Measurements from ENCODE around the gene SHLD2.
"Not testable (repeated sequence)": the region's sequence is repeated elsewhere in the genome, so short reads cannot be mapped to it uniquely, and the experiment has no call there.

The SHLD2 gene

DNA sequence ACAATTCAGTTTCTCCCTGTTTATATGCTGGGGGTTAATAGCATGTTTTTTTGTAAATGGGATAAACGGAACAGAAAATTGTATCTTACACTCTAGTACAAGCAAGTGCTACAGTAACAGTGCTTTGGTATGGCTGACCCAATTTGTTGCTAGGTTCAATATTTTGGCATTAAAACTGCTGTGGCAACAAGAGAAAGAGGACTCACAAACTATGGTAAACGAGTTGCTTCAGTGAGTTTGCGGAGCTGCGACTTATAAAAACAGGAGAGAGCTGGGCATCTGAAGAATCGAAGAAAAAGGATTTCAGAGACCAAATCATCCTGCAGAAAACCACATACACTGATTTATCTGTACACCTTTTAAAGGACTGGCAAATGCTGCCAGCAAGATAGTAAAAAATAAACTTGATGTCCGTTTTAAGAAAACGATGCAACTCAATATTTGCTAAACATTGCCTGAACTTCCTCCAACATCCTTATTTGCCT is 2.6 kb upstream of the SHLD2 start:
- no peak for DNase-seq (ENCODE audit: low spot score)
- TF ChIP-seq, protein P1, sequence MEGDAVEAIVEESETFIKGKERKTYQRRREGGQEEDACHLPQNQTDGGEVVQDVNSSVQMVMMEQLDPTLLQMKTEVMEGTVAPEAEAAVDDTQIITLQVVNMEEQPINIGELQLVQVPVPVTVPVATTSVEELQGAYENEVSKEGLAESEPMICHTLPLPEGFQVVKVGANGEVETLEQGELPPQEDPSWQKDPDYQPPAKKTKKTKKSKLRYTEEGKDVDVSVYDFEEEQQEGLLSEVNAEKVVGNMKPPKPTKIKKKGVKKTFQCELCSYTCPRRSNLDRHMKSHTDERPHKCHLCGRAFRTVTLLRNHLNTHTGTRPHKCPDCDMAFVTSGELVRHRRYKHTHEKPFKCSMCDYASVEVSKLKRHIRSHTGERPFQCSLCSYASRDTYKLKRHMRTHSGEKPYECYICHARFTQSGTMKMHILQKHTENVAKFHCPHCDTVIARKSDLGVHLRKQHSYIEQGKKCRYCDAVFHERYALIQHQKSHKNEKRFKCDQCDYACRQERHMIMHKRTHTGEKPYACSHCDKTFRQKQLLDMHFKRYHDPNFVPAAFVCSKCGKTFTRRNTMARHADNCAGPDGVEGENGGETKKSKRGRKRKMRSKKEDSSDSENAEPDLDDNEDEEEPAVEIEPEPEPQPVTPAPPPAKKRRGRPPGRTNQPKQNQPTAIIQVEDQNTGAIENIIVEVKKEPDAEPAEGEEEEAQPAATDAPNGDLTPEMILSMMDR (IDR thresholded peaks at IDR 0.05; ENCODE audit: extremely low read depth, insufficient read depth, missing control alignments), result no peak
- in situ Hi-C loops (cut with MboI; ENCODE audit: low pct_unique_long_range_greater_than_20kb, low sequenced_read_pairs, unreplicated experiment), result no loop called here

DNA sequence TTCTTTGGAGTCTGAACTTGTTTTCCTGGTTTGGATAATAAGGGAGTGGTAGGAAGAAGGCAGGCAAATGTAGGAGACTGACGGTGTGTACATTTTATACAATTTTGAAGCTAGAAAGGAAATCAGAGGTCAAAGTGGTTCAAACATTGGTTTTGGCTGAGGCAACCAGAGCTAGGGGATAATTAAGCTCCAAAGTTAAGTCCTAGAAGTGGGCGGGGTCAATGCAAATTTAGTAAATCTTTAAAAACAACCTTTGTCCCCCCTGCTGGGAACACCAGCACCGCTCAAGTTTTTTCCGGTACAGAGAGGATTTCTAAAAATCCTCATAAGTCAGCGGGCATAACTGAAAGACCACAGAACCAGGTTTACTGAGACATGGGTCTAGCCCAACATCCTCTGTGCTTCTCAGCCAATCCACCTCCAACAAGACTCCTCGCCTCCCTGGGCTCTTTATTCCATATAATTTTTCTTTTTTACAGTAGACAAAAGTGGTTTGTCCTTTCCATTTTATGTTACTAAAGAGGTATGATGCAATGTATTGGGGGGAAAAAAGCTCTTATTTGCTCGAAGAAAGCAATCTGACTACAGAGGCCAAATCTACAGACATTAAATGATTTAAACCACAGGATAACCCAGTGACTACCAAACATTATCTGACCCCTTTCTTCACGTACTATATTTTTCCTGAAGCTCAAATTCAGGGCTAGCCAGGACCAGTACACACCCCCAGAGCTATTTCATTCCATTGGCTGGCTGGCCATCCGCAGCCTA is 2.0 kb upstream of the SHLD2 start:
- peak; percentile 23 for DNase-seq (ENCODE audit: low spot score)
- in situ Hi-C loops (cut with MboI; ENCODE audit: low pct_unique_long_range_greater_than_20kb, low sequenced_read_pairs, unreplicated experiment), result no loop called here
- TF ChIP-seq, protein P1 (IDR thresholded peaks at IDR 0.05; ENCODE audit: extremely low read depth, insufficient read depth, missing control alignments), result no peak

DNA sequence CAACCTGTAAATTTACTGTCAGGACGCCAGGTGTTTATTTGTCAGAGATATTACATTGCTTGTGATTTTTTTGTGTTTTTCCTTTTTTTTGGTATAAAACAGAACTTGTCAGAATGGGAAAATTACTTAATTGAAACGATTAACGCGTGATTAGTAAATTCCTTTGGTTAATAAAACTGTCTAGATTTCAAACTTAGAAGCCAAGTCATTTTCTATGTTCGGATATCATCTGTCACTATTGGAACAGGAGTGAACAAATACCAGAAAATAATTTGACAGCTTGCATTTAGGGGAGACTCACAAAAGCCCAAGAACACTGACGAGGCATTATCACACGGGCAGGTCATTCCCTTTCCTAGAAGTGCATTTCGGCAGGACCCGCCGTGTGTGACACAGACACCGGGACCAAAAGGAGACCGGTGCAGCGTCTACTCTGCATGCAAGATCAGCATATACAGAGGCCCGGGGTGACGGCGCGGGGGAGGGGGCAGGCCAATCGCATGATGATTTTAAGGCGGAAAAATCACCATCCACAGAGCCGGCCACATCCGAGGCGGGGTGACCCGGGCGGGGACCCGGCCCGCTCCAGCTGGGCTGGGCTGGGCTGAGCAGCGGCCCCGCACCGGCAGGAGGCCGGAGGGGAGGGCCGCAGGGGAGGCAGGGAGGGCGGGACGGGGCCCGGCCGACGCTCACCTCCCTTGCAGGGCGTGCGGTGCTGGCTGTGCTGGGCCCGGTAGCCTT is 1.2 kb upstream of the SHLD2 start:
- peak; percentile 63 for DNase-seq (ENCODE audit: low spot score)
- in situ Hi-C loops (cut with MboI; ENCODE audit: low pct_unique_long_range_greater_than_20kb, low sequenced_read_pairs, unreplicated experiment), result no loop called here
- TF ChIP-seq, protein P1 (IDR thresholded peaks at IDR 0.05; ENCODE audit: extremely low read depth, insufficient read depth, missing control alignments), result no peak

DNA sequence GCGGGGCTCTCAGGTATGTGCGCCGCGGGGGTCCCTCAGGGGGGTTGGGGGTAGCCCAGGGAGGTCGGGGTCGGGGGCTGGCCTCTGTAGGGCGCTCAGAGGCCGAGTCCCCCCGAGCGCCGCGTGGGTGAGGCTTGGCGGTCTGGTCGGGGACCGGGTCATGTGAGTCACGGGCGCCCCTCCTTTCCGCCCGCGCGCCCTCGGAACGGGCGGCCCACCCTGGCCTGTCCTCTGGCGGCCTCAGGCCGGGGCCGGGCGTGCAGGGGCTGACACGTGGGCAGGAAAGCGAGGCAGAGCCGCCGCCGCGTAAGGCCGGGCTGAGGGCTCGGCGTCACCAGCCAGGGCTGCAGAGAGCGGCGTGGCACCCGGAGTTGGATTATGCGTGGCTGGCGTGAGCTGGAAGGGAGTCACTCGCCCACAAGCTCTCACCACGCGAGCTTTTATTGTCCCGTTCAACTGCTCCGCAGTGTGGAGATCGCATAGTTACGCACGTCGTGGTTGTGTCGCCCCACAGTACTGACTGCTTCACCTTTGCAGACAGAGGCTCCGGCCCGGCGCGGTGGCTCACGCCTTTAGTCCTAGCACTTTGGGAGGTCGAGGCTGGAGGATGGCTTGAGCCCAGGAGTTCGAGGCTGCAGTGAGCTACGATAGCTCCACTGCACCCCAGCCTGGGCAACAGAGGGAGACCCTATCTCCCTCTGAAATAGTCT is 385 bp downstream of the SHLD2 start:
- in situ Hi-C loops (cut with MboI; ENCODE audit: low pct_unique_long_range_greater_than_20kb, low sequenced_read_pairs, unreplicated experiment), result no loop called here
- DNase-seq (ENCODE audit: low spot score), result peak; percentile 81
- TF ChIP-seq, protein P1 (IDR thresholded peaks at IDR 0.05; ENCODE audit: extremely low read depth, insufficient read depth, missing control alignments), result no peak

DNA sequence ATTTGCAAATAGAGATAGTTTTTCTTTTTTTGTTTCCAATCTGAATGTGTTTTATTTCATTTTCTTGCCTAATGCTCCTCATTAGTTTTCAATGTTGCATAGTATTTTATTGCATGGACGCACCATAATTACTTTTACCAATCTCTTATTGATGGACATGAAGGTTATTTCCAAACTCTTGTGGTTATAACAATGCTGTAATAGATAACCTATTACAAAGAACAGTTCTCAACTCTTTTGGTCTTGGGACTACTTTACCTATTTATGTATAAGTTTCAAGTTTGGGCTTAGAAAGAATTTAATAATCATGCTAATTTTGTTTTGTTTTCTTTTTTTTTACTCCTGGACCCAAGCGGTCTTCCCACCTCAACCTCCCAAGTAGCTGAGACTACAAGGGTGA is 7.0 kb downstream of the SHLD2 start:
- no peak for DNase-seq (ENCODE audit: low spot score)
- TF ChIP-seq, protein P1 (IDR thresholded peaks at IDR 0.05; ENCODE audit: extremely low read depth, insufficient read depth, missing control alignments), result no peak
- in situ Hi-C loops (cut with MboI; ENCODE audit: low pct_unique_long_range_greater_than_20kb, low sequenced_read_pairs, unreplicated experiment), result no loop called here

DNA sequence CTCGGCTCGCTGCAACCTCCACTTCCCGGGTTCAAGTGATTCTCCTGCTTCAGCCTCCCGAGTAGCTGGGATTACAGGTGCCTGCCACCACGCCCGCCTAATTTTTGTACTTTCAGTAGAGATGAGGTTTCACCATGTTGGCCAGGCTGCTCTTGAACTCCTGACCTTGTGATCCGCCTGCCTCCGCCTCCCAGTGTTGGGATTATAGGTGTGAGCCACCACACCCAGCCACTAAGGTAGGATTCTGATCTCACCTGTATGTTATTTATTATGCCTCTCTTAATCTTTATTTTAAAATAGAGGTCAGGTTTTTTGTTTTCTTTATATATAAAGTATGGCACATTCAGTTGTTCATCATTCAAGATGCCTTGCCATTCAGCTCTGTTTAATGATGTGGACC is 9.7 kb downstream of the SHLD2 start:
- DNase-seq (ENCODE audit: low spot score); in situ Hi-C loops (cut with MboI; ENCODE audit: low pct_unique_long_range_greater_than_20kb, low sequenced_read_pairs, unreplicated experiment): not testable (repeated sequence)

Data from GM13977 (cell line).